H7 (cell line): ENCODE results near the gene PPP6R2. TPM values are rescaled to one million over a fixed set of nuclear protein-coding genes. Genes with fewer than 3 reads are reported as not detected.
"Not testable (repeated sequence)": the region's sequence is repeated elsewhere in the genome, so short reads cannot be mapped to it uniquely, and the experiment has no call there.

Experiments used
- DNase-seq: peaks from one replicate; pipeline ENCODE4 v3.0.0; 2012
- H3K27me3 ChIP-seq: 2 replicates; pipeline ENCODE4 v1.6.0; 2011; ENCODE audit warnings: mild to moderate bottlenecking, low read length; ENCODE audit not compliant: control insufficient read depth, insufficient read depth
- H3K36me3 ChIP-seq: replicated peaks from 2 replicates; pipeline ENCODE4 v1.5.1; 2011; ENCODE audit warnings: low read length; ENCODE audit not compliant: control insufficient read depth, insufficient read depth
- H3K4me3 ChIP-seq: 2 replicates; pipeline ENCODE4 v1.5.1; 2011; ENCODE audit warnings: low read depth, mild to moderate bottlenecking, control low read depth, low read length, moderate library complexity; ENCODE audit not compliant: insufficient read depth
- total RNA-seq: library from RNA; depleted of rRNA; stranded (reverse); fragments of >200 nt; shearing (Covaris generic); gene quantifications from 2 replicates; pipeline ENCODE4 v1.2.3, GENCODE V29; 2014

PPP6R2 gene
- total RNA-seq, 1 experiment from 2014 or later, result 48.7 TPM

DNA sequence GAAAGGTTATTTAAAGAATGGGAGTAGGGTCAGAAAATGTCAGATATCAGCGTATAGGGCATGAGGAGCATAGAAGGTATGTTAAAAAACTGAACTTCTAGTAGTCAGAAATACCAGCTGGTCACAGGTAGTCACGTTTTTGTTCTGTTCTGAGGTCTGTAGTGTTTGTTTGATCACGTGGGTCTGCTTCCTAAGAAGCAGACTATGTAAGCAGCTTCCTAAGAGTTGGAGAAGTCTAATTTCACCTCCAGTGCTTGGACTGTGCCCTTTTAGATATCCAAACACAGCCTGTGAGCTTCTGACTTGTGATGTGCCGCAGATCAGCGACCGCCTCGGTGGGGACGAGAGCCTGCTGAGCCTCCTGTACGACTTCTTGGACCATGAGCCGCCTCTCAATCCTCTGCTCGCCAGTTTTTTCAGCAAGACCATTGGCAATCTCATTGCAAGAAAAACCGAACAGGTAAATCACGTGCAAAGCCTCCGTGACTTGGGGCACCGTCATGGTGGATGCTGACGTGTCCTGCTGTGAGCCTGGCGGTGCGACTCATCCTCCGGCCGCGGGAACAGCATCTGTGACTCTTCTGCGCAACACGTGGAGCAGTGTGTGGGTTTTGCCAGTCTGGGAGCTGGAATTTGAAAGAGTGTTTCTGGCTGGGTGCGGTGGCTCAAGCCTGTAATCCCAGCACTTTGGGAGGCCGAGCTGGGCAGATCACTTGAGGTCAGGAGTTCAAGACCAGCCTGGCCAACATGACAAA lies 63.5 kb downstream of the PPP6R2 start:
- DNase-seq, result no peak

GRCh38 chr22:50408311-50408710 lies 65.2 kb downstream of the PPP6R2 start:
- DNase-seq, result no peak
- Histone ChIP-seq H3K36me3 (peaks cover 2% of the 10 kb centered on the region), H3K27me3 (no peaks in the 10 kb centered on the region), H3K4me3 (no peak overlapping the region)

More for the DNA sequence above, 63.5 kb downstream of the PPP6R2 start:
- Histone ChIP-seq H3K27me3 (no peaks in the 10 kb centered on the region), H3K36me3 (peaks cover 2% of the 10 kb centered on the region), H3K4me3 (no peak overlapping the region)

DNA sequence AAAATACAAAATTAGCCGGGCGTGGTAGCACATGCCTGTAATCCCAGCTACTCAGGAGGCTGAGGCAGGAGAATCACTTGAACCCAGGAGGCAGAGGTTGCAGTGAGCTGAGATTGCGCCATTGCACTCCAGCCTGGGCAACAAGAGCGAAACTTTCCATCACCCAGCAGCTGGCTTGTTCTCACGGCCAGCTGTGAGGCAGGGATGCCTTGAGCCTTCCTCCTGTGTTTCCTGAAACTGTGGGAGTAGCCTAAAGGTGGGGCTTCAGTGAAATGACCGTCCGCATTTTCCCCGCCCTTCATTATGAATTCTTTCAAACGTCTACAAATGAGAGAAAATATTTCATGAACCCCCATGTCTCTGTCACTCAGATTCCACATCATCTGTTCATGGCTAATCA lies 65.8 kb downstream of the PPP6R2 start:
- not testable (repeated sequence) for DNase-seq, H3K27me3 ChIP-seq, H3K4me3 ChIP-seq, H3K36me3 ChIP-seq

GRCh38 chr22:50414476-50415248 lies 71.5 kb downstream of the PPP6R2 start:
- no peaks in the 10 kb centered on the region for H3K27me3 ChIP-seq
- no peak for DNase-seq
- peaks cover 21% of the 10 kb centered on the region for H3K36me3 ChIP-seq

GRCh38 chr22:50415426-50415825 lies 72.3 kb downstream of the PPP6R2 start:
- Histone ChIP-seq H3K4me3 (no peak overlapping the region), H3K27me3 (no peaks in the 10 kb centered on the region), H3K36me3 (peaks cover 23% of the 10 kb centered on the region)
- no peak for DNase-seq

More at GRCh38 chr22:50414476-50415248, 71.5 kb downstream of the PPP6R2 start:
- no peak overlapping the region for H3K4me3 ChIP-seq

GRCh38 chr22:50416996-50417395 lies 73.9 kb downstream of the PPP6R2 start:
- Histone ChIP-seq H3K27me3 (no peaks in the 10 kb centered on the region), H3K4me3 (no peak overlapping the region), H3K36me3 (peaks cover 24% of the 10 kb centered on the region)
- DNase-seq, result no peak

DNA sequence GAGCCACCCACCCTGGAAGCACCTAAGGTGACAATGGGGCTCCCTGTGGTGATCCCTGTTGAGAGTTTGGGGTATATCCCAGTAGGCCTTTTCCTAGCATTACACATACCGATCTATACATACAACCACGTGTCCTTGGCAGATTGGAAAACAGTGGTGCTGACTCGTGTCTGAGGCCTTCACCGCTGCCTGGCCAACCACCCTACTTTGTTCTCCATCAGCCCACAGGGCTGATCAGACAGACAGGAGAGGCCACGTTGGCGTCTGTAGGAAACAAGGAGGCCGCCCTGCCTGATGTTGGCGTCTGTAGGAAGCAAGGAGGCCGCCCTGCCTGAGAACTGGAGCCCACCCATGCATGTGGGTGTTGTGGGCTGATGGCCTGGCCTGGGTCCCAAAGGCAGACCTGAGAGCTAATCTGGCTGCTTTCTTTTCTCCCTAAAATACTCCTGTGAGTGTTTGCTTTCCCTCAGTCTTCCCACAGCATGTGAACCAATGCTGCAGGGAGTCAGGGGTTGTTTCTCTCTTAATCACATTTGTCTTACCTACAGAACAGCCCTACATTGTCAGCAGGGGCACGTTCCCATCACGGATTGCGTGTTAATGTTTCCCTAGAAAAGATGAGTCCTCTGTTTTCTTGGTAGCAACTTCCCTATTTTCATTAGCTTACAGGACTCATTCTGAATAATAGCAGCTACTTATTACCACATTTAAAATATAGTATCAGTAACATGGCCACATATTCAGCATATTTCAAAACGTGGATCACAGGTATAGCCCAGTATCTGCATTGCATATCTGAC lies 74.5 kb downstream of the PPP6R2 start:
- Histone ChIP-seq H3K4me3 (no peak overlapping the region), H3K27me3 (no peaks in the 10 kb centered on the region), H3K36me3 (peaks cover 27% of the 10 kb centered on the region)
- no peak for DNase-seq

DNA sequence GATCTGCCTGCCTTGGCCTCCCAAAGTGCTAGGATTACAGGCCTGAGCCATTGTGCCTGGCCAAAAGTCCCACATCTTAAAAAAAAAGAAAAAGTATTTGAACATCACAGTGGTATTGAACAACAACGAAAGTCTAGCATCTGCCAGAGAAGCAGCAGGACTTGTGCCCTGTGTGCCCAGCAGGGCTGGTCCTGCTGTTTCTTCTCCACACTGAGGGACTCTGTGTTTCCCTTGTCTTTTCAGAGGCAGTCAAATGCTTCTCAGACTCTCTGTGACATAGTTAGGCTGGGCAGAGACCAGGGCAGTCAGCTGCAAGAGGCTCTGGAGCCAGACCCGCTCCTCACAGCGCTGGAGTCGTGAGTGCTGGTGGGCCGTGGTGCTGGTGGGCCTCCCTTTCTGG lies 75.5 kb downstream of the PPP6R2 start:
- Histone ChIP-seq H3K27me3 (no peaks in the 10 kb centered on the region), H3K4me3 (no peak overlapping the region), H3K36me3 (peaks cover 34% of the 10 kb centered on the region)
- no peak for DNase-seq

DNA sequence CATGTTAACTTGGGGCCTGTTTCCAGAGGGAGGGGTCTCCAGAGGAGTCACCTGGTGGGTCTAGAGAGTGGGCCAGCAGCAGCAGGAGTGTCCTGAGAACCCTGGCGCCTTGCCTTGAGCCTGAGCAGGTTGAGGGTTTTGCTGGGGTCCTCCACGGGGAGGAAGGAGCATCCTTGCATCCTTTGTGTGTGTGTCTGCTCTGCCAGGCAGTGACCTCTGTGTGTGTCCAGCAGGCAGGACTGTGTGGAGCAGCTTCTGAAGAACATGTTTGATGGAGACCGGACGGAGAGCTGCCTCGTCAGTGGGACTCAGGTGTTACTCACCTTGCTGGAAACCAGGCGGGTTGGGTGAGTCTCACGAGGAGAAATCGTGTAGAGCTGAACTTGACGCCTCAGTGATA lies 76.0 kb downstream of the PPP6R2 start:
- DNase-seq, result no peak
- H3K27me3 ChIP-seq, result no peaks in the 10 kb centered on the region
- H3K4me3 ChIP-seq, result no peak overlapping the region
- peaks cover 33% of the 10 kb centered on the region for H3K36me3 ChIP-seq

- no peaks in the 10 kb centered on the region for H3K27me3 ChIP-seq
- no peak for DNase-seq
- no peak overlapping the region for H3K4me3 ChIP-seq
- peaks cover 31% of the 10 kb centered on the region for H3K36me3 ChIP-seq
These were observed 76.9 kb downstream of the PPP6R2 start for GRCh38 chr22:50420015-50420414.

DNA sequence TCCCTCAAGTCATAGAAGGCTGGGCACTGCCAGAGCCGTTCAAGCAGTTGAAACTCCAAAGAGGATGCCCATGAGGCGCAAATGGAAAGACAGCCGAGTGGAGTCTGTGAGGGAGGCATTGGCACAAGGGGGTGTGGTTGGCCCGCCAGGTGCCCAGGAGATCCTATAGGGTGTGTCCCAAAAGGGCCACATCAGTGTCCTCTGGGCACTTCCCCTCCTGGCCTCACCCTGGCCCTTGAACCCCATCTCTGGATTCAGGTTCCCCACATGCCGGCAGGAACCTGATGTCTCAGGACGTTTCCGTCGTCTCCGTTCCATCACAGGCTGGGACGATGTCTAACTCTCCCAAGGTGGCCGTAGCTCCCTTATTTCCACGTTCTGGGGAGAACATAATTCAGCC lies 77.5 kb downstream of the PPP6R2 start:
- peaks cover 34% of the 10 kb centered on the region for H3K36me3 ChIP-seq
- DNase-seq, result no peak

DNA sequence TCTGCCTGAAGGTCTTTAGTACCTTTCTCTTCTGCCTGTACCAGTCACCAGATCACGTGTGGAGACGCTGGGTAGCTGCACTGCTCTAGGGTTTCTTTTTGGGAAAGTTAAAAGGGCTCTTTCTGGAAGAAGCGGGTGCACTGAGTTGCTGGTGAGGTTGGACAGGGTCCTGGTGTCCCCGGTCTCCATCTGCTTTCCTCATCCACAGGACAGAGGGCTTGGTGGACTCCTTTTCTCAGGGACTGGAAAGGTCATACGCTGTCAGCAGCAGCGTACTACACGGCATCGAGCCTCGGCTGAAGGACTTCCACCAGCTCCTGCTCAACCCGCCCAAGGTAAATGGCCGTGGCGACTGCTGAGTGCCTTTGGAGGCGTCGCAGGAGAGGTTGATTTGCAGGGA lies 78.9 kb downstream of the PPP6R2 start:
- DNase-seq, result no peak
- Histone ChIP-seq H3K4me3 (no peak overlapping the region), H3K36me3 (peaks cover 31% of the 10 kb centered on the region), H3K27me3 (no peaks in the 10 kb centered on the region)

More for the DNA sequence above, 77.5 kb downstream of the PPP6R2 start:
- no peaks in the 10 kb centered on the region for H3K27me3 ChIP-seq
- H3K4me3 ChIP-seq, result no peak overlapping the region

DNA sequence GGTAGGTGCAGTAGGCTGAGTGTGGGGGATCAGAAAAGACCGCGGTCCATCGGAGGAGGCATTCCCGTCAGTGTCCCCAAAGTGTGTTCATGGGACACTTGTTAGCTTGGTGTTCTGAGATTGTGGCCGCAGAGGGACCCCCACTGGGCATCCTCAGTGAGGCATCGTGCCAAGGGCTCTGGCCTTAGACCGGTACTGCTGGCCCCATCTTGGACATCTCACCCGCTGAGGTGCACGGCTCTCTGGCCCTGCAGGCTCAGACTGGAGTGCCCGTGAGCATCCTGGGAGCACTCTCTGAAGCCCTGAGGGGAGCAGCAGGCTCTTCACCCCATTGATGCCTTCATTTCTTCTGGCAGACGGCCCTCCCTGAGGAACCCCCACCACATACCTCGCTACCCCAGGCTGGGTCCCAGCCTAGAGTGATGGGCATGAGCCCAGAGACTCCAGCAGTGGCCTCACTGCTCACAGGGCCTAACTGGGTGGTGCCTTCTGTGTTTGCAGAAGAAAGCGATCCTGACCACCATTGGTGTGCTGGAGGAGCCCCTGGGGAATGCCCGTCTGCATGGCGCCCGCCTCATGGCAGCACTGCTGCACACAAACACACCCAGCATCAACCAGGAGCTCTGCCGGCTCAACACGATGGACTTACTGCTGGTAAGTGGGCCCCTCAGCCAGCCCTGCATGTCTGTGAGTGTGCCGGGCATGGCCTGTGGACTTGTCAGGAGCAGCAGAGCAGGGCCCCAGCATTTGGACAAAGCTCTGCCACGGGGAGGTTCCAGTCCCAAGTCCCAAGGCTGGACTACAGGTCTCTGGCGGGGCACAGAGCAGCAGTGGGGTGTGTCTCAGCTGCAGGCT lies 80.1 kb downstream of the PPP6R2 start:
- H3K36me3 ChIP-seq, result peaks cover 27% of the 10 kb centered on the region
- no peak for DNase-seq

DNA sequence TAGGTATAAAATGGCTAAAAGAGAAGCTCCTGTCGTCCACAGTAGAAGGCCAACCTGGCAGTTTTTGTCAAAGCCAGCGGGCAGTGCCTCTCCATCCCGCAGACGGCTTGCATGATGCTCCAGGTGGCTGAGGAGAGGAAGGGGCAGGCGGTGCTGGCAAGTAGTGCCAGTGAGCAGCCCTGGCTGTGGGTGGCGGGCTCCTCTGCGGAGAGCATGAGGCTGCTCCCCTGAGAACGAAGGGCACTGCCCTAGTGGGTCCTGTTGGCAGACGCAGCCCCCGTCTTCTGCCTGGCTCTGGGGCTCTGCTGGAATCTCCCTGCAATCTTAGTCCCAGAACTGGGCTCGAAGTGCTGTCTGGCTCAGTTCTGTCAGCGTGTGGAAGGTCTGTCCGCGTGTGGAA lies 80.8 kb downstream of the PPP6R2 start:
- DNase-seq, result no peak
- no peak overlapping the region for H3K4me3 ChIP-seq
- H3K36me3 ChIP-seq, result peaks cover 24% of the 10 kb centered on the region
- no peaks in the 10 kb centered on the region for H3K27me3 ChIP-seq

More for the DNA sequence above, 80.1 kb downstream of the PPP6R2 start:
- Histone ChIP-seq H3K4me3 (no peak overlapping the region), H3K27me3 (no peaks in the 10 kb centered on the region)
